HepG2 (cell line): ENCODE measurements around the gene DSN1. TPM values are rescaled to one million over a fixed set of nuclear protein-coding genes. Genes with fewer than 3 reads are reported as not detected.

Experiments
- ATAC-seq: fragments of 200-7000 bp; cut with Tn5 transposase; 3 replicates; pipeline ENCODE4 v1.9.1; 2020; ENCODE audit warnings: mild to moderate bottlenecking, moderate library complexity
- BruUV-seq: library from RNA; stranded (reverse); fragments of 400-500 nt; replicated peaks from 2 replicates; lab custom pipeline; 2021; lab: Mats Ljungman, UMichigan
- CTCF ChIA-PET: fragments of 300-600 bp; formaldehyde crosslinking; extraction: SDS; loops from one replicate; lab custom pipeline; 2021; ENCODE audit warnings: low total read pairs, inconsistent platforms, low intra/inter-chr PET ratio; lab: Yijun Ruan, JAX
- POLR2A ChIA-PET: fragments of 350-600 bp; sonication (Branson Sonifier 250); formaldehyde crosslinking; loops from one replicate; lab custom pipeline; 2020; ENCODE audit warnings: antibody characterized with exemption, inconsistent platforms; lab: Yijun Ruan, JAX
- DNase-seq: peaks from one replicate; pipeline ENCODE4 v3.0.0-alpha.2; 2015; ENCODE audit warnings: low spot score
- FAIRE-seq: peaks from 3 replicates; lab custom pipeline; 2011; peaks lifted over from hg19 to GRCh38; lab: Jason Lieb, UNC
- H2AFZ ChIP-seq: one replicate; pipeline ENCODE4 v1.6.1; 2011; ENCODE audit warnings: low read length, inconsistent platforms
- H3K27ac ChIP-seq: fragments of 300-600 bp; 3 replicates; pipeline ENCODE4 v1.8.0; 2011; ENCODE audit warnings: mixed run types, mild to moderate bottlenecking, mixed read lengths, low read length, inconsistent platforms; ENCODE audit not compliant: insufficient read depth; ENCODE audit errors: extremely low read length
- H3K27me3 ChIP-seq, 2 experiments: fragments of 200-600 bp in 1 of 2; 2 replicates in 1 of 2; 3 replicates in 1 of 2; pipeline versions ENCODE4 v1.6.0 to v1.8.0; 2011; ENCODE audit warnings: low read length in 2 of 2, mild to moderate bottlenecking in 2 of 2, moderate library complexity in 2 of 2, inconsistent platforms in 1 of 2; ENCODE audit not compliant: insufficient read depth in 2 of 2, control insufficient read depth in 1 of 2
- H3K36me3 ChIP-seq, 2 experiments: fragments of 200-600 bp in 1 of 2; replicated peaks in 1 of 2; 2 replicates in 1 of 2; 3 replicates in 1 of 2; pipeline versions ENCODE4 v1.5.1 to v1.8.0; 2011; ENCODE audit warnings: low read length in 2 of 2, inconsistent platforms in 1 of 2; ENCODE audit not compliant: insufficient read depth in 2 of 2, control insufficient read depth in 1 of 2
- H3K4me1 ChIP-seq: 2 replicates; pipeline ENCODE4 v1.5.1; 2012; ENCODE audit warnings: low read length, inconsistent platforms; ENCODE audit not compliant: insufficient read depth
- H3K4me2 ChIP-seq: 2 replicates; pipeline ENCODE4 v1.6.0; 2011; ENCODE audit warnings: low read depth, low read length, inconsistent platforms
- H3K4me3 ChIP-seq, 3 experiments: fragments of 200-600 bp in 1 of 3; sonication (generic), shearing (Covaris generic) in 1 of 3; replicated peaks in 1 of 3; 2 replicates each; pipeline ENCODE4 v1.5.1; 2011 to 2016; ENCODE audit warnings: low read length in 3 of 3, inconsistent platforms in 2 of 3, low read depth in 2 of 3, mild to moderate bottlenecking in 2 of 3, control low read depth in 1 of 3, mixed read lengths in 1 of 3; ENCODE audit not compliant: insufficient read depth in 1 of 3
- H3K79me2 ChIP-seq: one replicate; pipeline ENCODE4 v1.6.1; 2011; ENCODE audit warnings: low read length, inconsistent platforms; ENCODE audit not compliant: insufficient read depth
- H3K9ac ChIP-seq: 2 replicates; pipeline ENCODE4 v1.6.0; 2011; ENCODE audit warnings: mild to moderate bottlenecking, low read depth, low read length, inconsistent platforms; ENCODE audit not compliant: insufficient read depth
- H3K9me3 ChIP-seq: 2 replicates; pipeline ENCODE4 v1.5.1; 2012; ENCODE audit warnings: mild to moderate bottlenecking, low read length
- H4K20me1 ChIP-seq: 2 replicates; pipeline ENCODE4 v1.6.0; 2011; ENCODE audit warnings: inconsistent platforms, mild to moderate bottlenecking, low read length, moderate library complexity; ENCODE audit not compliant: insufficient read depth
- ATF1 ChIP-seq: IDR thresholded peaks from 2 replicates; pipeline ENCODE4 v1.6.1; 2016; ENCODE audit warnings: mild to moderate bottlenecking, control low read depth
- BHLHE40 ChIP-seq: IDR thresholded peaks from 2 replicates; pipeline ENCODE4 v1.6.1; 2011; ENCODE audit warnings: low read length, improper control_type of control experiment
- FOXK1 ChIP-seq: sonication (generic); formaldehyde crosslinking; IDR thresholded peaks from 2 replicates; pipeline ENCODE4 v1.4.0; 2020; ENCODE audit warnings: low read depth, missing genetic modification reagents, borderline replicate concordance
- ISL2 ChIP-seq: sonication (generic); formaldehyde crosslinking; IDR thresholded peaks from 2 replicates; pipeline ENCODE4 v1.5.0; 2020; ENCODE audit warnings: missing genetic modification reagents
- KLF6 ChIP-seq: IDR thresholded peaks from 2 replicates; pipeline ENCODE4 v1.8.0; 2016; ENCODE audit warnings: missing biosample characterization, missing genetic modification reagents
- MAFF ChIP-seq: IDR thresholded peaks from 2 replicates; pipeline ENCODE4 v1.6.1; 2011; ENCODE audit warnings: low read depth, low read length, improper control_type of control experiment
- MAFK ChIP-seq, 2 experiments: IDR thresholded peaks in 1 of 2; conservative IDR thresholded peaks in 1 of 2; 2 replicates each; pipeline ENCODE4 v1.6.1; 2011; ENCODE audit warnings: improper control_type of control experiment in 2 of 2, low read length in 2 of 2
- NCOA2 ChIP-seq: sonication (generic); formaldehyde crosslinking; IDR thresholded peaks from 2 replicates; pipeline ENCODE4 v1.8.0; 2022; ENCODE audit warnings: inconsistent platforms
- NFE2L2 ChIP-seq: fragments of 150-350 bp; IDR thresholded peaks from 2 replicates; pipeline ENCODE4 v1.6.1; 2014; ENCODE audit warnings: low read length
- PAX8 ChIP-seq: sonication (generic); formaldehyde crosslinking; IDR thresholded peaks from 2 replicates; pipeline ENCODE4 v1.8.0; 2022; ENCODE audit warnings: mild to moderate bottlenecking, missing genetic modification reagents, borderline replicate concordance
- POLR2G ChIP-seq: fragments of 200-400 bp; formaldehyde crosslinking; IDR thresholded peaks from 2 replicates; pipeline ENCODE4 v1.6.1; 2018; ENCODE audit warnings: mild to moderate bottlenecking, low read depth, low read length, moderate library complexity
- SNAPC2 ChIP-seq: sonication (generic); formaldehyde crosslinking; IDR thresholded peaks from 2 replicates; pipeline ENCODE4 v1.8.1; 2022; ENCODE audit warnings: mild to moderate bottlenecking, missing genetic modification reagents
- ZFX ChIP-seq: sonication (generic); formaldehyde crosslinking; IDR thresholded peaks from 2 replicates; pipeline ENCODE4 v1.4.0; 2020; ENCODE audit warnings: mild to moderate bottlenecking, low read depth, missing genetic modification reagents, moderate library complexity
- ZNF12 ChIP-seq: sonication (generic); formaldehyde crosslinking; IDR thresholded peaks from 2 replicates; pipeline ENCODE4 v1.5.0; 2020; ENCODE audit warnings: missing genetic modification reagents
- ZNF614 ChIP-seq: IDR thresholded peaks from 2 replicates; pipeline ENCODE4 v1.6.1; 2018; ENCODE audit warnings: missing biosample characterization, missing genetic modification reagents, inconsistent platforms, borderline replicate concordance
- ZNF709 ChIP-seq: sonication (generic); formaldehyde crosslinking; IDR thresholded peaks from 2 replicates; pipeline ENCODE4 v1.5.0; 2020; ENCODE audit warnings: mild to moderate bottlenecking, missing genetic modification reagents
- WGBS: methylation state at CpG from one replicate; pipeline ENCODE4 v1.1.6; 2017; ENCODE audit warnings: low lambda C conversion rate; 5-methylcytosine and 5-hydroxymethylcytosine counted together
- in situ Hi-C: cut with HindIII; loops from 2 replicates; pipeline ENCODE4 v1.10.0; 2017; ENCODE audit warnings: low pct_unique_long_range_greater_than_20kb; ENCODE audit not compliant: extremely low pct_ligation_motif_present
- intact Hi-C: fragments of 100-400 bp; cut with micrococcal nuclease; formaldehyde crosslinking; loops from one replicate; pipeline ENCODE4 v1.10.0; 2022; ENCODE audit not compliant: unreplicated experiment
- polyA plus RNA-seq, 8 experiments: library from polyadenylated mRNA; depleted of rRNA in 3 of 8; stranded (reverse) in 7 of 8; unstranded in 1 of 8; fragments of >200 nt; fragmentation: Illumina TruSeq in 4 of 8; extraction: Trizol in 4 of 8; gene quantifications; 2 replicates each; pipeline versions ENCODE4 v1.2.1 to v1.2.3, GENCODE V29; 2011 to 2016; ENCODE audit warnings: low read depth in 4 of 8, missing spikeins in 1 of 8, mixed read lengths in 1 of 8; ENCODE audit not compliant: insufficient read depth in 1 of 8
- total RNA-seq, 5 experiments: library from RNA; depleted of rRNA; stranded (reverse); fragments of >200 nt; fragmentation: Illumina TruSeq; extraction: Trizol; gene quantifications; 2 replicates each; pipeline ENCODE4 v1.2.3, GENCODE V29; 2016; ENCODE audit warnings: low read depth in 1 of 5
- TF ChIP-seq, protein P1 (sequence below): sonication (generic); formaldehyde crosslinking; IDR thresholded peaks from 2 replicates; pipeline ENCODE4 v1.8.0; 2022; ENCODE audit warnings: mild to moderate bottlenecking, missing genetic modification reagents, moderate library complexity
- TF ChIP-seq, protein P2 (sequence below), 2 experiments: sonication (generic) in 1 of 2; formaldehyde crosslinking in 1 of 2; IDR thresholded peaks; 2 replicates each; pipeline versions ENCODE4 v1.6.1 to v1.9.0; 2014 to 2022; ENCODE audit warnings: antibody characterized with exemption in 1 of 2, borderline replicate concordance in 1 of 2, inconsistent platforms in 1 of 2, low read depth in 1 of 2, missing genetic modification reagents in 1 of 2
- TF ChIP-seq, protein P3 (sequence below): sonication (generic); formaldehyde crosslinking; IDR thresholded peaks from 2 replicates; pipeline ENCODE4 v1.4.0; 2020; ENCODE audit warnings: missing genetic modification reagents; ENCODE audit errors: not compliant biosample characterization

DSN1 gene
- total and polyA plus RNA-seq, 2 of the 13 experiments (the other 11 are each of a cell fraction or from before 2014, with no cell fraction given): 18.7 to 53.7 TPM

DNA sequence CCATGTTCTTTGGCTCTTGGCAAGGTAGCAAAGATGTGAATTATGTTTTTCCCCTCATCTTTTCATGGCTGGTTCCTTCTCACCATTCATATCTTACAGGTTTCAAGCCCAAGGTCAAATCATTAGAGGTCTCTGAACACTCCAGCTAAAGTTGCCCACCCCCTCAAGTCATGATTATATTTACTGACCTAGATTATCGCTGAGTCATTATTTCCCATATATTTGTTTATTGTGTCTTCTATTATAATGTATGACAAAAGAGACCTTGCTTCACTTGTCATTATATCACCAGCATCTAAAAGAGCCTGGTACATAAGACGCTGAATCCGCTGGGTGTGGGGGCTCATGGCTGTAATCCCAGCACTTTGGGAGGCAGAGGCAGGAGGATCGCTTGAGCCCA is 12.4 kb downstream of the DSN1 start:
- ChIA-PET POLR2A (interaction anchor here (0.6 to 1.9 kb wide), 3 partner anchors 13 to 807 kb away, joined by 3 to 6 read pairs (median 3); partner anchors contain the start of genes DSN1 and SCAND1), CTCF (no interaction called here)
- Histone ChIP-seq H3K9me3 (no peaks in the 10 kb centered on the region), H4K20me1 (no peaks in the 10 kb centered on the region), H3K27me3 (no peaks in the 10 kb centered on the region), H3K36me3 (peaks cover 7 to 24% of the 10 kb centered on the region in 2 experiments), H2AFZ (no peak overlapping the region), H3K27ac (peak overlapping the region; percentile 24), H3K9ac (no peak overlapping the region), H3K4me1 (peaks cover 24% of the 10 kb centered on the region), H3K79me2 (no peaks in the 10 kb centered on the region), H3K4me3 (no peak overlapping the region), H3K4me2 (no peak overlapping the region)
- intact Hi-C loops (no loop called here), in situ Hi-C loops (no loop called here)
- no TSS peak for BruUV-seq
- WGBS: 95% methylated on average over 4 of the region's 4 CpGs
- DNase-seq: no peak
- no peak; the same call in 2 of the 3 replicates for ATAC-seq
- FAIRE-seq: no peak
- TF ChIP-seq NCOA2 (CRISPR knock-in tag): no peak
- no peak for TF ChIP-seq SNAPC2 (CRISPR knock-in tag)
- TF ChIP-seq ATF1 (CRISPR knock-in tag): no peak
- TF ChIP-seq, protein P1, sequence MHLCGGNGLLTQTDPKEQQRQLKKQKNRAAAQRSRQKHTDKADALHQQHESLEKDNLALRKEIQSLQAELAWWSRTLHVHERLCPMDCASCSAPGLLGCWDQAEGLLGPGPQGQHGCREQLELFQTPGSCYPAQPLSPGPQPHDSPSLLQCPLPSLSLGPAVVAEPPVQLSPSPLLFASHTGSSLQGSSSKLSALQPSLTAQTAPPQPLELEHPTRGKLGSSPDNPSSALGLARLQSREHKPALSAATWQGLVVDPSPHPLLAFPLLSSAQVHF (CRISPR knock-in tag): no peak
- no peak for TF ChIP-seq PAX8 (CRISPR knock-in tag)
- TF ChIP-seq ZFX (CRISPR knock-in tag): 0 out of 2 replicates have a peak, but pooled peaks have one; percentile 1
- peak; percentile 96 for TF ChIP-seq NFE2L2
- no peak for TF ChIP-seq POLR2G
- peak; percentile 94 to 96 for TF ChIP-seq MAFK (conservative IDR thresholded peaks at IDR 0.05 in 1 of 2, IDR thresholded peaks at IDR 0.05 in 1 of 2; ENCODE audit: low read length in 2 of 2)
- no peak for TF ChIP-seq ZNF614
- TF ChIP-seq MAFF: peak; percentile 88
- TF ChIP-seq, protein P2, sequence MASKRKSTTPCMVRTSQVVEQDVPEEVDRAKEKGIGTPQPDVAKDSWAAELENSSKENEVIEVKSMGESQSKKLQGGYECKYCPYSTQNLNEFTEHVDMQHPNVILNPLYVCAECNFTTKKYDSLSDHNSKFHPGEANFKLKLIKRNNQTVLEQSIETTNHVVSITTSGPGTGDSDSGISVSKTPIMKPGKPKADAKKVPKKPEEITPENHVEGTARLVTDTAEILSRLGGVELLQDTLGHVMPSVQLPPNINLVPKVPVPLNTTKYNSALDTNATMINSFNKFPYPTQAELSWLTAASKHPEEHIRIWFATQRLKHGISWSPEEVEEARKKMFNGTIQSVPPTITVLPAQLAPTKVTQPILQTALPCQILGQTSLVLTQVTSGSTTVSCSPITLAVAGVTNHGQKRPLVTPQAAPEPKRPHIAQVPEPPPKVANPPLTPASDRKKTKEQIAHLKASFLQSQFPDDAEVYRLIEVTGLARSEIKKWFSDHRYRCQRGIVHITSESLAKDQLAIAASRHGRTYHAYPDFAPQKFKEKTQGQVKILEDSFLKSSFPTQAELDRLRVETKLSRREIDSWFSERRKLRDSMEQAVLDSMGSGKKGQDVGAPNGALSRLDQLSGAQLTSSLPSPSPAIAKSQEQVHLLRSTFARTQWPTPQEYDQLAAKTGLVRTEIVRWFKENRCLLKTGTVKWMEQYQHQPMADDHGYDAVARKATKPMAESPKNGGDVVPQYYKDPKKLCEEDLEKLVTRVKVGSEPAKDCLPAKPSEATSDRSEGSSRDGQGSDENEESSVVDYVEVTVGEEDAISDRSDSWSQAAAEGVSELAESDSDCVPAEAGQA (IDR thresholded peaks at IDR 0.05; ENCODE audit: low read depth): no peak
- TF ChIP-seq, protein P2 (CRISPR knock-in tag; IDR thresholded peaks at IDR 0.05; ENCODE audit: borderline replicate concordance): no peak
- no peak for TF ChIP-seq ZNF709
- 0 out of 2 replicates have a peak, but pooled peaks have one; percentile 4 for TF ChIP-seq KLF6 (CRISPR knock-in tag)
- TF ChIP-seq ZNF12: no peak
- no peak for TF ChIP-seq BHLHE40
- TF ChIP-seq ISL2 (CRISPR knock-in tag): no peak
- TF ChIP-seq FOXK1 (CRISPR knock-in tag): no peak
- TF ChIP-seq, protein P3, sequence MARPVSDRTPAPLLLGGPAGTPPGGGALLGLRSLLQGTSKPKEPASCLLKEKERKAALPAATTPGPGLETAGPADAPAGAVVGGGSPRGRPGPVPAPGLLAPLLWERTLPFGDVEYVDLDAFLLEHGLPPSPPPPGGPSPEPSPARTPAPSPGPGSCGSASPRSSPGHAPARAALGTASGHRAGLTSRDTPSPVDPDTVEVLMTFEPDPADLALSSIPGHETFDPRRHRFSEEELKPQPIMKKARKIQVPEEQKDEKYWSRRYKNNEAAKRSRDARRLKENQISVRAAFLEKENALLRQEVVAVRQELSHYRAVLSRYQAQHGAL (CRISPR knock-in tag): no peak
